RPMI8226 (cell line): Measurements from ENCODE around the gene CD200R1L.
A peak's percentile ranks its signal among the peaks of the same experiment; 100 is the strongest.

Experiments used
- DNase-seq: peaks from one replicate; pipeline ENCODE4 v3.0.0-alpha.2; 2015

CD200R1L gene

DNA sequence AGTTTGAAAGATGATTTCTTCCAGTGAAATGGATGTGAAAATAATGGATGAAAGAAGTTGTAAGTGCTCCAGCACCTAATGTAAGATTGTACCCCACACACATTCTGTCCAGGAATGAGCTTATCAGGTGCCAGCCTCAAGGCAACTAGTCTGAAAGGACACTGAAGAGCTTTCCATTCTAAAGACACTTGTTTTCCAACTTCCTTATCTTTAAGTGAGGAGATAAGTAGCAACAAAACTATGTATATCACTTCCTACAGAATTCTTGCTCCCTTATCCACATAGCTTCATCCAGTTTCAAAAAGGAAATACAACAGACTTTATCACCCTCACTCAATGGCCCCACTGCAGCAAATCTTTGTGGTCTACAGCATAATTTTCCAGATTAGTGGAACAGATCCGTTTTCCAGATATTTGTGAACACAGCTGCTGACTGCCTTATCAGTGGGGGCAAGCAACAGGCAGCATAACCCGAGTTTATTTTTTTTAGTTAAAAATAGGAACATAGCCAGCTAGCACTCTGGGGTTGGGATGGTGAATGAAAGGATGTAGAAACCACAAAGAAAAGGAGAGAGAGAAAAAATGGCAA lies 60.6 kb downstream of the CD200R1L start:
- DNase-seq: no peak

DNA sequence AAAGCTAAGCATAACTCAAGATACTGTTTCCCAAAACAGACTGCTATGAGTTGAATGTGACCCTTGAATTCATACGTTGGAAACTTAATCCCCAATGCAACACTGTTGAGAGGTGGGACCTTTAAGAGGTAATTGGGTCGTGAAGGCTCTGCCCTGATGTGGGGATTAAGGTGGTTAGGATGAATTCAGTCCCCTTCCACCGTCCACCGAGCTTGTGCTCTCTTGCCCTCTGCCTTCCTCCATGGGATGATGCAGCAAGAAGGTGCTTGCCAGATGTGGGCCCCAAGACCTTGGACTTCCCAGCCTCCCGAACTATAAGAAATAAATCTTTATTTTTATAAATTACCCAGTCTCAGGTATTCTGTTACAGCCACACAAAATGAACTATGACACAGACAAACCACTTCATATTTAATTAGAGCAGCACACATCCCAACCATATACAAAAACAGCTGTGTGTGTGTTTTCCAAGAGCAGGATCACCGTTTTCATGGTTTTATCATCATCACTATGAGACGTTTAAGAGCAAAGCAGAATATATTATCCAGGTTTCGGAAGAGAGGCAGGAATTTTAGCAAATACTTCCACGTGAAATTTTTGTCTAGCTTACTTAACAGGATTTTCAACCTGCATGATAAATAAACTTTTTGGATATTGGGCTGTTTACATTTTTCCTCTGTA lies 61.2 kb downstream of the CD200R1L start:
- DNase-seq: no peak

DNA sequence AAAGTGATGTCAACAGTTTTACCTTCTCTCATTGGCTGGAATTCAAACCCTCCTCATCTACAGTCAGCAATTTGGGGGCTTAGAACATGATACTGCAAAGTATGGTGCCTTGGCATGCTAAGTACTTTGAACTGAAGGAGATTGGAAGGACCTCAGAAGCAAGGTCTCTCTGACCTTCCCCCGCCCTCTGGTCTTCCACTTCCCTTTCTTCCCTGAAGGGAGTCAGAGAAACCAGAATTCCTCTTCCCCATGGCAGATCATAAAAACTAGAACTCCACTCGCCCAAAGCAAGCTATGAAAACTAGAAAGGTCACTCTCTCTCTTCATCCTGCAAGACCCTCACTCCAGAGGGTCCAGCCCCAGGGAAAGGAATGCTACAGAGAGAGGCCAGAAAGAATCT lies 64.2 kb downstream of the CD200R1L start:
- DNase-seq: no peak

DNA sequence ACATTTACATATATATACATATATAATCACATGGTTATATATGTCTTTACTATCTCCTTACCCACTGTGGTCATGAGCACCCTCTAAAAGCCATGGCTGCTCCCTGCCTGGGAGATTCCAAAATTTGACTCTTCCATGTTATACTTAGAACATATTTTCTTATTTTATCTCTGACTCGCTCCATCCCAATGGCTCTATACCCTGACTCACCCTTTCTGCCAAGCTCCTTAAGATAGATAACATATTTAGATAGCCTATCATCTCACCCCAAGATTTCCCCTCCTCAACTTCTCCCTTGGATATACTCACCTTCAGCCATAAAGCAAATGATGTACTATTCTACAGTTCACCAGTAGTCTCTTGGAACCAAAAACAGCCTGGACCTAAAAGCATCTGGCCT lies 65.1 kb downstream of the CD200R1L start:
- DNase-seq: no peak

DNA sequence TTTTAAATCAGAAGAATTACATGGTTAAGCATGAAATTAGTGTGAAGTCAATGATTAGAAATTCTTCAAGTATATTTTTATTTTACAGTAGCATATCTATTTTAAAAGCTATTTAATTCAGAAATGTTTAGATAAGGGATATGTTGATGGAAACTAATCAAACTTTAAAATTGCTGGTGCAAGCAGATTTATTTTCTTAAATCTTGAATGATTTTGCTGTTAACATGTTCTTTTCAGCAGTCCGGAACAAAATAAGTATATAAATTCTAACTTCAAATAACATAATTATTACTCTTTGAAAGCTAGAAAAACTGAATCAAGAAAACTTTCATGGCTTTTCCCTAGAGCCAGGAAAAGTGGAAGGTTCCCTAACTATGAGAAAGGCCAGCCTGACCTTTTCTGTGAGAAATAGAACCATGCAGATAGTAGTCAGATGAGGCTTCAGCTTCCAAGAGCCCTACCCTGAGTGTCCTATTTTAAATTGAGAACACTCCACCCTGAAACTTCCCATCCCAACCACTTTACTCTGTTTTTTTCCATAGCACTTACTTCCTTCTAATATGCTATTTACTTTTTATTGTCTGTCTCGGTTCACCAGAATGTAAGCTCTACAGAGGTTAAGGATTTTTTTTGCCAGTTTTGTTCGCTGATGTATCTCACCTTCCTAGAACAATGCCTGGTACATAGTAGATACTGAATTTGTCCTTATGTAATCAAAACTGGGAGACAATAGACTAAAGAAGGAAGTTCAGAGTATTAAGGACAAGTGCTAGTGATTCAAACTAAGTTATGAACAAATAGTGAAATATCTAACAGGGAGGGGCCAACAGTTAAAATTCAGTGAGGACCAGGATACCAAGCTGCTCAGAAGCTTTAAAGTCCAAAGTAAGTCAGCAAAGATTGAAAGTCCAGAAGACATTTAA lies 66.8 kb downstream of the CD200R1L start:
- no peak for DNase-seq

DNA sequence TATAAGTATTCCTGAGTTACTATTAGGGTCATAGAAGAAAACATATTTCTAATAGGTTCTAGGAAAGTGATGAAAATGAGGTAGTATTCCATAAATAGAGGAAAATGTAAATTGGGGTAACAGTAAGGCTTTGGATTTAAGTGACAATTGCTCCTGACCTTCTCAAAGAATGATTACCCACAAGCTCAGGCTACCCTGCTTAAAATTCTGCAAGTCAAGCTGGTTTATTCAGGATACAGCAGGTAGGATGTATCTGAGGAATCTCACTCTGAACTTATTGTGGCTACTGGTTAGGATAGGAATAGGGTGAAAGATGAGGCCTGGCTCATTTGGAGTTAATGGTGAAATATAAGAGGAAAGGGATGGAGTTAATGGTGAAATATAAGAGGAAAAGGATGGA lies 67.7 kb downstream of the CD200R1L start:
- DNase-seq: no peak

DNA sequence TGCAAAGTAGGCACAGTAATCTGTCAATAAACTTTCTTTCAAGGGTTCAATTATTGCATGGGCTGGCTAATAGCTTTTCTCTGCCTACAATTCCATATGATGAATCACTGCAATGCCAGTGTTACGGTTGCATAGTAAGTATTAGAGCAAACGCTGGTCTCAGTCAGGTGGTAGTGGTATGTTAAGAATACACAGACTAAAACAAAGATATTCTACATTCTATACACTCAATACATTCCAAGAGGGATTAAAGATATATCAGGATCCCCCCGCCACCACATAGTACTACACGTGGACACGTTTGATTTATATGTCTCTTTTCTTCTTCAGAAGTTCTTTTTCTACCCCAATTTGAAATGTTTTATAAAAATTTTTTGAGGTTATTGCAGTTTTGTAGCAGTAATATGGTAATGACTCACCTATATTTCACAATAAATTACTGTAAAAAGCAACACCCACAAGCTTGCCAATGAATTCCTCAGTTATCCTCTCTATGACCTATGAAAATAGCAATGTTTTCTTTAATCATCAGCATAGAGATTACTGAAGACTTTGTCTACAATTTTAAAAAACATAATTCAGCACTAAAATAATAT lies 68.2 kb downstream of the CD200R1L start:
- no peak for DNase-seq

DNA sequence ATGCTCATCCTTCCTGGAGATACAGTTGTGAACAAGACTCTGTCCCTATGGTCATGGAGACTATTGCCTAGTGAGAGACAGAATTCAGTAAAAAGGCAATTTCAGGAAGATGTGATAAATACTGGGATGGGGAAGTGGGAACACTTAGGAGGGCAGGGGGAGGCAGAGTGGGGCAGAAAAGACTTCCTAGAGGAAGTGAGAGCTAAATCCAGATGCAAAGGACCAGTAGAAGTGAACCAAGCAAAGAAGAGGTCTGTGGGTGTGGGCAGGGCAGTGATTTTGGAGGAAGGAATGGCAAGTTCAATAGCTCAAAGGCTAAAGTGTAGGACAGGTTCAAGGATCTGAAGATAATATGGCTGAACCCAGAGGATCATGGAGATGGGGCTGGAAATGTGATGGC lies 68.9 kb downstream of the CD200R1L start:
- no peak for DNase-seq

DNA sequence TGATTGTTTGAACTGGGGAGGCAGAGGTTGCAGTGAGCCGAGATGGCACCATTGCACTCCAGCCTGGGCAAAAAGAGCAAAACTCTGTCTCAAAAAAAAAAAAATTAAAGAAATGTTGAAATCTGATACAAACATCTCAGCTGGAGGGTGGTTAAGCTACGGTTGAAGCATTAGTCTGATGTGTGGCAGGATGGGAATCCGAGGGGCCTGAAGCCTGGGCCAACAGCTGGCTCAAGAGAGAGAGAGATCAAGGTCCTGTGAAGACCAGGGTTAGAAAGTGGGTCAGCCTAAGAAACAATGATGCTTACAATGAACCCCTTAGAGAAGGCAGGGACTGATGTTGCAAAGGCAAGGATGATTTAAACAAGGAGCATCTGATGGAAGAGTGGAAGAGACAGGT lies 69.8 kb downstream of the CD200R1L start:
- no peak for DNase-seq

DNA sequence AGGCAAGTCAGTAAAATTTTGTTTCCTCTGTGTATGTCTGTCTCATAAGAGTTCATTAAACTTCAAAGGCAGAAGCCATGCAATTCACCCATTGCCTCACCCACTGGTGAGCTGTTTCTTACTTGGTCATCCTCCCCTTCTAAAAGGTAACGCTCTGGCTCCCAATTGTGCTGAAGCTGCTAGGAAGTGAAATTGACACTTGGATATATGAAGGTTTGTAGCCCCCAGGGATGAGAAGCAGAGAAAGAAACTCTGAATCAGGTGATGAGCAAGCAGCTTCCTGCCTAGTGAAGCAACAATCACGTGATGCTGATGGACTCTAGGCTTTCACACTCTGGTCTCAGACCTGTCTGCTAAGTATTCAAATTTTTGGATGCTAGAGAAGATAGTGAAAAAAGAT lies 70.7 kb downstream of the CD200R1L start:
- DNase-seq: peak; percentile 30

DNA sequence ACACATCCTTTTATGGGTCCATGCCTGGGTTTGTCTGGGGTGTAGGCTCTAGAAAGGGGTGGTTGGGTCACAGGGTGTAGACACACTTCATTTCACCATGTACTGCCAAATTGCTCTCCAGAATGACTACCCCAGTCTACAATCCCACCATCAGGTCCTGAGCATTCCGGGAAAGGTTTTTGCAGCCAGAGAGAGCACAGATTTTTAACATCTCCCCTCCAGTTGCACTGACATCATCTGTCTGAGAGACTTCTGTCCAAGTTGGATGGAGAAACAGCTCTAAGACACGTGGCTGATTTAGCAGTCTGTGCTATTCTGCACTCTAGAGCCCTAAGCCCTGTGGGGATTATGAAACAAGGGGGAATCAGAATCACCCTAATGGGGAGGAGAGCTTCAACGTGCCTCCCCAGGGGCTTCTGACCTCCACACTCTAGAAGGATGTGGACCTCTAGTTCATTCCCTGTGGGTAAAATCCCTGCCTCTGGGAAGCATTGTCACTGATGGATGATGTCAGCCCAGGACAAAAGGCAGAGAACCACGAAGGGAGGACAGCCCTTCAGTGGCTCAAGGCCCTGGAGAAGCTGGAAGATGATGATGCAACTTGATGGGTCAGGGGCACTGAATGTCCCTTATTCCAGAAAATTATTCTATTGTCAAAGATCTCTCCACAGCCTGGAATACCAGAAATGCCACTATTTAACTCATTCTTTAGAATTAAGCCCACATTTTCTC lies 71.5 kb downstream of the CD200R1L start:
- DNase-seq: no peak

DNA sequence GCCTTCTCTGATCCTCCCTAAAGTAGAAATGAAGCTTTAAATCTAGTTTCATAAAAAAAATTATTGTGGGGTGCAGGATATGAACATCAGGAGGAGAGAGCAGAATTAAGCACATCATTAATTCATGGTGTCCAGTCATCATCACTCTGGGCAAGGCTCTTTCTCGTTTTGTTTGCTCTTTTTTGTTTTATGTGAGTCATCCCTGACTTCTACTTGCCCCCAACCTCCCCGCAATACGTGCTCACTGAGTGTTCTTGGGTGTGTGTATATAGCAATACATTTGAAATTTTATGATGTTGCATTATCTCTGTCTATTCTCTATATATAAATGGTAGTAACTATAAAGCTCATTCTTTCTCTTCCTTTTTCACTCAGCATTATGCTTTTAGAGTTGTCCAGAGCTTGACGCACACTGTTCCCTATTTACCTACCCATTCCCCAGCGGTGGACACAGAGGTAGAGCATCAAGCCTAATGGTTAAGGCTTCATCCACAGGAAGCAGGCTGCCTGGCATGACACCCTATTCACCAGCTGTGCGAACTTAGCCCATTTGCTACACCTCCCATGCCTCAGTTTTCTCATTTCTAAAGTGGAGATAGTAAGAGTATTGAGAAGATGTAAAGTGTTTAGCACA lies 72.3 kb downstream of the CD200R1L start:
- peak; percentile 64 for DNase-seq

DNA sequence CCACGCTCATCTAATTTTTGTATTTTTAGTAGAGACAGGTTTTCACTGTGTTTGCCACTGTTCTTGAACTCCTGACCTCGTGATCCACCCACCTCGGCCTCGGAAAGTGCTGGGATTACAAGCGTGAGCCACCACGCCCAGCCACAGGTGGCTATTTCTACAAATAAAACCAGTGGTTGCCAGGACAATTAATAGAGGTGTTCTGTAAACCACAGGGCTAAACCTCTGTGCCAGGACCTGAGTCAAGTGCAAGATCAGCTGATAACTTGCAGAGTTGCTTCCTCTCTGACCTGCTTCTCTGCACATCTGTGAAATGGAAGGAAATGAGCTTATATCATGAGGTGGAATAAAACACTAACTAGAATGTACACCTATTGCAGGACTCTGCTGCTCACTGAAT lies 72.8 kb downstream of the CD200R1L start:
- DNase-seq: peak; percentile 96

DNA sequence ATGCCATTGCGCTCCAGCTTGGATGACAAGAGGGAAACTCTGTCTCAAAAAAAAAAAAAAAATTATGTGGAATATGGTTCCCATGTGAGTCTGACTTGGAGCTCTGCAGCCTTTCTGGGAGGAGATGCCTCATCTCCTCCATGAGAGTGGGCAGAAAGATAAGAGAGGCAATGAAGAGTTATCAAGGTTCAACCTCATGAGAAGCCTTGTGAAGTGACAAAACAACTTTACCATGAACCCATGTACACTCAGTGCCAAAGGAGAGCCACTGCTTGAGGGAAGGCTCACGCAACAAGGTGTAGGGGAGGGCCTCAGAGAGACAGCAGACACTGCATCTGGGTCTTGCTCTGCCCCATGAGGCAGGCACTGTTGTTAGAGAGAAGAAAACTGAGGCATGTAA lies 75.7 kb downstream of the CD200R1L start:
- no peak for DNase-seq

DNA sequence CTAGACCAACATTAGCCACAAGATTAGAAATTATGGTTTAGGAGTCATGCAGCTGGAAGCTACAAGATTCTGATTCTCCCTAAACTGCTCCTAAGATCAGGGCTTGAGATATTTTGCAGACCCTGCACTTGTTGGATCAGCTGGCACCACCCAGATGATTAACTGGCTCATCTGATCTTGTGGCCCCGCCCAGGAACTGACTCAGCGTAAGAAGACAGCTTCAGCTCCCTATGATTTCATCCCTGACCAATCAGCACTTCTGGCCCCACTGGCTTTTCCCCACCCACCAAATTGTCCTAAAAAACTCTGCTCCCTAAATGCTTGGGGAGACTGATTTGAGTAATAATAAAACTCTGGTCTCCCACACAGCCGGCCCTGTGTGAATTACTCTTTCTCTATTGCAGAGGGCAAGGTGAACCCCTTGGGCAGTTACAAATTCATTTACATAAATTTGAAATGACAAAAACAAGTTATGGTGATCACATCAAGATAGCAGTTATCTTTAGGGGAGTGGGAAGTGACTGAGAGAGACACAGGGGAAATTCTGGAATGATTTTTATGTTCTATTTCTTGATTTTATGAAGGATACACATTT lies 76.5 kb downstream of the CD200R1L start:
- peak; percentile 64 for DNase-seq

DNA sequence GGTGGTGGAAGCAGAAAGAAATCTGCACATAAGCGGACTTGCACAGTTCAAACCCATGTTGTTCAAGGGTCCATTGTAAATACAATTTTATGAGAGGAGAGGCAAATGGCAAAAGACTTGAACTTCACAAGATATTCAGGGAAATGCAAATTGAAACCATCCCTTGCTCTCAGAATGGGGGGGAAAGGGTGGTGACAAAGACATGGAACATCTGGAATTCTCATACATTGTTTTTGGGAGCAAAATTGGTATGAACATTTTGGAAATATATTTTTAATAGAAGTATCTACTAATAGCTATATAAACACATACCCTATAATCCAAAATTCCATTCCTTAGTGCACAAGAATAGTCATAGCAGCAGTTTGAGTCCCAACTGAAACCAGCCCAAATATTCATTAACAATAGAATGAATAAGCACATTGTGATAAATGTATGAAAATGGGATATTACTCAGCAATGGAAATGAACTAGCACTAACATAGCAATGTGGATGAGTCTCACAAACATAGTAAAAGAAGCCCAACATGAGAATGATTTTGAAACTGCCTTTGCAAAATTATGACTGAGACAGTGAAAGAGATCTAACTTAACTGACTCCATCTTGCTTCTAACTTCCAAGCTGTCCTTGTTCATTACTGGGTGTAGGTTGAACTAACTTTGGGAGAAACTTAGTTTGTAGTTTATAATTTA lies 77.2 kb downstream of the CD200R1L start:
- no peak for DNase-seq

DNA sequence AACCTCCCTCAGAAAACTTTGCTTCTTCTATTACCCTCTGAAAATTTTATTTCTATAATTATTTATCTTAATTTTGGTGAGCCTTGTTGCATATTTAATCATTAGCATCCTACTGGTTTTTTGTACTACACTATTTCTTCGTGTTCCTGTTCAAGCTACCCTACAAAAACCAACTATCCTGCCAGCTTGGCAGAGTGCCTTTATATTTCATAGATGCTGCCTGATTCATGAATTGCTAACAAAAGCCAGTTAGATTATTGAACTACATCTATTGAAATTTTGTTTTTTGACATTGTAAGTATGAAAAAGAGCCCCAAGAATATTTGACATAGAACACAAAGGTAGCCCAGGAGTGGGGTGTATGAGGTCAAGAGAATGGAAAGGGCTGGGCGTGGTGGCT lies 78.9 kb downstream of the CD200R1L start:
- DNase-seq: no peak

DNA sequence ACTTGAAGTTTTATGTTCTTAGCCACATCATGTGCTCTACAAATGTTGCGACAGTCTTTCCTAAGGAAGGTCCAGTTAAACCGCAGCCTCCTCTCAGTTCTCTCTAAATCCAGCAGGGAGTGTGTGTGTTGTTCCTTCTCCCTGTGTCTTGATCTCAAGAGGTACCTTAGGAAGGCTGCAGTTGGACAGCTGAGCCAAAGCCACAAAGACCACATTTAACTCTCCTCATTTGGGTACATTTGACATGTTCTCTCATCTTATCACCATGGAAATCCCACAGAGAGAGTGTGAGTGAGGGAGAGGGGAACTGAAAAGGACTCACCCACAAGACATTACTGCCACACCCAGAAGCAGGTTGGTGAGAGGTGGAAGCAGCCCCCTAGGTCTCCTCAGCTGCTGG lies 79.5 kb downstream of the CD200R1L start:
- peak; percentile 65 for DNase-seq
